Stomach (tissue), 19 donors: ENCODE results near the gene TLE6. TPM values are rescaled to one million over a fixed set of nuclear protein-coding genes. Genes with fewer than 3 reads are reported as not detected.
"Not testable (repeated sequence)": the region's sequence is repeated elsewhere in the genome, so short reads cannot be mapped to it uniquely, and the experiment has no call there.

Experiments
- DNase-seq, 2 donors: peaks; one replicate each; pipeline versions ENCODE4 v3.0.0 to v3.0.0-alpha.2; 2013 to 2019
- H3K27ac ChIP-seq, 5 donors: fragments of 200-600 bp in 4 of 5; sonication (generic) in 4 of 5; one replicate each; pipeline ENCODE4 v1.5.1; 2013 to 2019; ENCODE audit warnings: mild to moderate bottlenecking in 1 of 5, moderate library complexity in 1 of 5
- H3K27me3 ChIP-seq, 3 donors: fragments of 200-600 bp; sonication (generic); one replicate each; pipeline ENCODE4 v1.5.1; 2017 to 2019; ENCODE audit warnings: mixed run types in 1 of 3
- H3K36me3 ChIP-seq, 4 donors: fragments of 200-600 bp; sonication (generic); 1 replicate in 3 of 4; 2 replicates in 1 of 4; pipeline ENCODE4 v1.5.1; 2016 to 2019
- H3K4me1 ChIP-seq, 4 donors: fragments of 200-600 bp; sonication (generic); one replicate each; pipeline ENCODE4 v1.5.1; 2016 to 2019
- H3K4me3 ChIP-seq, 4 donors: fragments of 200-600 bp; sonication (generic) in 3 of 4; one replicate each; pipeline ENCODE4 v1.5.1; 2016 to 2019; ENCODE audit warnings: mild to moderate bottlenecking in 1 of 4
- H3K9me3 ChIP-seq, 4 donors: fragments of 200-600 bp; sonication (generic); one replicate each; pipeline ENCODE4 v1.5.1; 2016 to 2019
- CTCF ChIP-seq, 7 experiments: fragments of 450-650 bp in 4 of 7; fragments of 200-600 bp in 3 of 7; sonication (generic) in 3 of 7; IDR thresholded peaks; one replicate each; pipeline ENCODE4 v1.5.1; 2016 to 2019; ENCODE audit warnings: antibody characterized with exemption in 7 of 7, control low read depth in 2 of 7, mild to moderate bottlenecking in 1 of 7
- EP300 ChIP-seq: sonication (generic); formaldehyde crosslinking; IDR thresholded peaks from one replicate; pipeline ENCODE4 v1.6.1; 2017; ENCODE audit warnings: antibody characterized with exemption
- POLR2A ChIP-seq, 4 donors: fragments of 450-650 bp; IDR thresholded peaks; one replicate each; pipeline ENCODE4 v1.6.1; 2016; ENCODE audit warnings: antibody characterized with exemption in 4 of 4, control low read depth in 2 of 4, mild to moderate bottlenecking in 1 of 4, moderate library complexity in 1 of 4
- POLR2AphosphoS5 ChIP-seq, 3 donors: sonication (generic); formaldehyde crosslinking; IDR thresholded peaks; one replicate each; pipeline ENCODE4 v1.6.1; 2016; ENCODE audit warnings: antibody characterized with exemption in 3 of 3
- WGBS, 5 donors: extraction: QIAGEN DNeasy Blood & Tissue Kit in 3 of 5; methylation state at CpG; one replicate each; pipeline versions ENCODE4 v1.1.5 to v1.1.7; 2013 to 2018; 5-methylcytosine and 5-hydroxymethylcytosine counted together
- intact Hi-C: fragments of 100-400 bp; cut with DNase I; formaldehyde crosslinking; loops from one replicate; pipeline ENCODE4 v1.15.1; 2023; ENCODE audit warnings: low total_unique reads
- long read RNA-seq, 10 donors: transcript quantifications; one replicate each; lab custom pipeline, GENCODE V29; 2026
- polyA plus RNA-seq, 3 donors: library from polyadenylated mRNA; stranded (reverse); fragments of 200-250 nt; gene quantifications; one replicate each; pipeline ENCODE4 v1.2.3, GENCODE V29; 2013
- total RNA-seq, 5 donors: library from RNA; depleted of rRNA; stranded (reverse); fragments of >200 nt; gene quantifications; one replicate each; pipeline versions ENCODE4 v1.1.0 to v1.2.3, GENCODE V29; 2014 to 2016
- donor health status: healthy with polysubstance abuse.
- donor health status: Bipolar disorder and iron deficiency.
- donor health status: healthy.

TLE6 gene
- total RNA-seq (1 to 10 TPM in 2 of 5 donors, under 1 TPM in 2, not detected in 1; 0.73 to 7.0 (median 1.8) TPM), polyA plus RNA-seq (1 to 10 TPM in 2 of 3 donors, under 1 TPM in 1; 0.31 to 3.4 (median 2.7) TPM)
- long read RNA-seq, donor 1, result 0 reads
- long read RNA-seq, donor 2, result 0 reads
- long read RNA-seq, donor 3, result 0 reads
- long read RNA-seq, donor 4, result 0 reads
- long read RNA-seq, donor 5, result 0 reads
- long read RNA-seq, donor 6, result 0 reads
- long read RNA-seq, donor 7, result 0 reads
- long read RNA-seq, donor 8, partial matches to known transcripts, result 0 of 1 reads
- long read RNA-seq, donor 8, other reads (novel, unspliced or antisense), result 0 of 1 reads
- long read RNA-seq, donor 9, result 0 reads
- long read RNA-seq, donor 10, partial matches to known transcripts, result 12 of 12 reads
- long read RNA-seq, donor 10, other reads (novel, unspliced or antisense), result 0 of 12 reads

- Histone ChIP-seq H3K27me3 (no peaks in the 10 kb centered on the region), H3K27ac (peak within 1 kb of the TSS; percentile 23 to 68 (median 48)), H3K9me3 (no peaks in the 10 kb centered on the region), H3K4me3 (peak within 1 kb of the TSS; percentile 47 to 54 (median 51)), H3K36me3 (no peaks in the 10 kb centered on the region), H3K4me1 (peaks cover 19 to 56% (median 41%) of the 10 kb centered on the region in 4 donors)
- intact Hi-C loops, result no loop called here
- peak; percentile 97 to 99 for DNase-seq
- no peak for TF ChIP-seq CTCF (IDR thresholded peaks at IDR 0.05)
- TF ChIP-seq POLR2AphosphoS5 (IDR thresholded peaks at IDR 0.05), result peak in 2 of 3 donors; percentile 24 to 52
- WGBS, 5 donors, result 0 to 1% (median 0%) methylated on average over 18 to 51 of the region's 51 CpGs
Measured at GRCh38 chr19:2977001-2977745, at the start of gene TLE6. Gene TLE6 (plus strand): TSS chr19:2977564. CDS start chr19:2978234, 670 bp downstream.

GRCh38 chr19:2933490-2933910, 43.9 kb upstream of the TLE6 start:
- intact Hi-C loops, result no loop called here
- no peak overlapping the region for H3K27ac ChIP-seq
- WGBS, 5 donors, result 96 to 99% (median 98%) methylated on average over 18 of the region's 18 CpGs
- H3K27me3 ChIP-seq, result no peaks in the 10 kb centered on the region
- TF ChIP-seq EP300 (no peak), POLR2A (IDR thresholded peaks at IDR 0.05) (no peak), CTCF (IDR thresholded peaks at IDR 0.05) (no peak), POLR2AphosphoS5 (IDR thresholded peaks at IDR 0.05) (no peak)
- no peaks in the 10 kb centered on the region for H3K4me1 ChIP-seq
- no peak for DNase-seq
- peaks cover 38 to 87% (median 69%) of the 10 kb centered on the region in 4 donors for H3K36me3 ChIP-seq
- no peak overlapping the region for H3K4me3 ChIP-seq
- peaks cover 18 to 60% (median 44%) of the 10 kb centered on the region in 4 donors for H3K9me3 ChIP-seq

GRCh38 chr19:2935863-2936262, 41.5 kb upstream of the TLE6 start:
- H3K4me3 ChIP-seq, H3K27me3 ChIP-seq, H3K27ac ChIP-seq, H3K4me1 ChIP-seq, DNase-seq, intact Hi-C loops: not testable (repeated sequence)
- Histone ChIP-seq H3K36me3 (peaks cover 39 to 90% (median 79%) of the 10 kb centered on the region in 4 donors), H3K9me3 (peaks cover 18 to 52% (median 41%) of the 10 kb centered on the region in 4 donors)
- WGBS, 5 donors, result 97 to 99% (median 97%) methylated on average over 4 of the region's 4 CpGs

- DNase-seq, result no peak
Measured at GRCh38 chr19:2942928-2943640, 34.3 kb upstream of the TLE6 start.

More at GRCh38 chr19:2942928-2943640, 34.3 kb upstream of the TLE6 start:
- TF ChIP-seq CTCF (IDR thresholded peaks at IDR 0.05) (no peak), EP300 (no peak), POLR2A (IDR thresholded peaks at IDR 0.05) (no peak), POLR2AphosphoS5 (IDR thresholded peaks at IDR 0.05) (no peak)
- Histone ChIP-seq H3K27me3 (no peaks in the 10 kb centered on the region), H3K4me1 (peaks cover 6 to 34% (median 23%) of the 10 kb centered on the region in 4 donors), H3K36me3 (peaks cover 7 to 20% (median 18%) of the 10 kb centered on the region in 4 donors), H3K4me3 (peak overlapping the region in 1 of 4 donors; percentile 70), H3K9me3 (no peaks in the 10 kb centered on the region), H3K27ac (no peak overlapping the region)
- intact Hi-C loops, result no loop called here
- 54 to 68% (median 65%) methylated on average over 14 of the region's 14 CpGs for whole genome bisulfite sequencing, 5 donors
